ENCODE results near the gene TRIM24.
A peak's percentile ranks its signal among the peaks of the same experiment; 100 is the strongest.
"Not testable (repeated sequence)": the region's sequence is repeated elsewhere in the genome, so short reads cannot be mapped to it uniquely, and the experiment has no call there.

TRIM24 gene

GRCh38 chr7:138435231-138435919 is 24.7 kb upstream of the TRIM24 start:
- Histone ChIP-seq H3K9me3 (replicated peaks; ENCODE audit: low read length) (no peaks in the 10 kb centered on the region), H3K4me3 (ENCODE audit: low read length) (no peak overlapping the region), H3K36me3 (ENCODE audit: insufficient read depth, low read length) (no peaks in the 10 kb centered on the region), H3K4me1 (ENCODE audit: control insufficient read depth, insufficient read depth, low read length) (no peaks in the 10 kb centered on the region), H3K9ac (ENCODE audit: low read depth, low read length) (no peak overlapping the region), H3K27me3 (ENCODE audit: control insufficient read depth, insufficient read depth, low read length) (no peaks in the 10 kb centered on the region), H3K4me2 (ENCODE audit: low read length) (no peak overlapping the region)

GRCh38 chr7:138436388-138436787 is 23.7 kb upstream of the TRIM24 start:
- no peaks in the 10 kb centered on the region for H3K27me3 ChIP-seq (ENCODE audit: control insufficient read depth, insufficient read depth, low read length)
- H3K4me1 ChIP-seq (ENCODE audit: control insufficient read depth, insufficient read depth, low read length) = no peaks in the 10 kb centered on the region
- no peak overlapping the region for H3K4me2 ChIP-seq (ENCODE audit: low read length)
- no peaks in the 10 kb centered on the region for H3K36me3 ChIP-seq (ENCODE audit: insufficient read depth, low read length)
- H3K9ac ChIP-seq (ENCODE audit: low read depth, low read length) = no peak overlapping the region
- H3K9me3 ChIP-seq (replicated peaks; ENCODE audit: low read length) = no peaks in the 10 kb centered on the region
- H3K4me3 ChIP-seq (ENCODE audit: low read length) = no peak overlapping the region

GRCh38 chr7:138440460-138440859 is 19.6 kb upstream of the TRIM24 start:
- no peaks in the 10 kb centered on the region for H3K9me3 ChIP-seq (replicated peaks; ENCODE audit: low read length)
- H3K4me2 ChIP-seq (ENCODE audit: low read length) = no peak overlapping the region
- no peak overlapping the region for H3K4me3 ChIP-seq (ENCODE audit: low read length)
- H3K4me1 ChIP-seq (ENCODE audit: control insufficient read depth, insufficient read depth, low read length) = no peaks in the 10 kb centered on the region
- no peaks in the 10 kb centered on the region for H3K27me3 ChIP-seq (ENCODE audit: control insufficient read depth, insufficient read depth, low read length)
- no peak overlapping the region for H3K9ac ChIP-seq (ENCODE audit: low read depth, low read length)
- H3K36me3 ChIP-seq (ENCODE audit: insufficient read depth, low read length) = no peaks in the 10 kb centered on the region

DNA sequence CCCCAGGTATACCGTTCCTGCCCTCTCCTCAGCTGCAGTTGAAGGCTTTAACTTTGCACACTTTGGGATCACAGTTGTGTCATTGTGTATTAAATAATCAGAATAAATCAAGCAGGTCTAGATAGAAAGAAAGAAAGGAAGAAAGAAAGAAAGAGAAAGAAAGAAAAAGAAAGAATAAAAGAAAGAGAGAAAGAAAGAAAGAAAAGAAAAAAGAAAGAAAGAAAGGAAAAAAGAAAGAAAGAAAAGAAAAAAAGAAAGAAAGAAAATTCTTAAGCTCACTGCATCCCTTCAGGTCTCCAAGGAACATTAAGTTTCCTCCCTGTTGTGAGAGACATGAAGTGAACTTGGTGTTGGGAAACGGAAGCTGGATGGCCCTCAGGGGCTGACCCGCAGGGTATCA is 17.2 kb upstream of the TRIM24 start:
- Histone ChIP-seq H3K4me2 (ENCODE audit: low read length) (no peak overlapping the region), H3K9ac (ENCODE audit: low read depth, low read length) (no peak overlapping the region), H3K9me3 (replicated peaks; ENCODE audit: low read length) (no peaks in the 10 kb centered on the region), H3K4me1 (ENCODE audit: control insufficient read depth, insufficient read depth, low read length) (no peaks in the 10 kb centered on the region), H3K36me3 (ENCODE audit: insufficient read depth, low read length) (no peaks in the 10 kb centered on the region), H3K4me3 (ENCODE audit: low read length) (no peak overlapping the region), H3K27me3 (ENCODE audit: control insufficient read depth, insufficient read depth, low read length) (no peaks in the 10 kb centered on the region)

GRCh38 chr7:138449580-138449979 is 10.5 kb upstream of the TRIM24 start:
- Histone ChIP-seq H3K9ac (ENCODE audit: low read depth, low read length) (no peak overlapping the region), H3K4me1 (ENCODE audit: control insufficient read depth, insufficient read depth, low read length) (no peaks in the 10 kb centered on the region), H3K27me3 (ENCODE audit: control insufficient read depth, insufficient read depth, low read length) (no peaks in the 10 kb centered on the region), H3K4me3 (ENCODE audit: low read length) (no peak overlapping the region), H3K4me2 (ENCODE audit: low read length) (no peak overlapping the region), H3K9me3 (replicated peaks; ENCODE audit: low read length) (no peaks in the 10 kb centered on the region), H3K36me3 (ENCODE audit: insufficient read depth, low read length) (no peaks in the 10 kb centered on the region)

GRCh38 chr7:138455609-138456008 is 4.5 kb upstream of the TRIM24 start:
- H3K4me2 ChIP-seq (ENCODE audit: low read length) = no peak overlapping the region
- H3K9me3 ChIP-seq (replicated peaks; ENCODE audit: low read length) = no peaks in the 10 kb centered on the region
- H3K9ac ChIP-seq (ENCODE audit: low read depth, low read length) = no peak overlapping the region
- no peaks in the 10 kb centered on the region for H3K36me3 ChIP-seq (ENCODE audit: insufficient read depth, low read length)
- H3K4me3 ChIP-seq (ENCODE audit: low read length) = no peak overlapping the region
- H3K27me3 ChIP-seq (ENCODE audit: control insufficient read depth, insufficient read depth, low read length) = no peaks in the 10 kb centered on the region
- H3K4me1 ChIP-seq (ENCODE audit: control insufficient read depth, insufficient read depth, low read length) = no peaks in the 10 kb centered on the region

GRCh38 chr7:138456220-138456619 is 3.8 kb upstream of the TRIM24 start:
- no peak overlapping the region for H3K4me2 ChIP-seq (ENCODE audit: low read length)
- H3K4me3 ChIP-seq (ENCODE audit: low read length) = no peak overlapping the region
- H3K4me1 ChIP-seq (ENCODE audit: control insufficient read depth, insufficient read depth, low read length) = no peaks in the 10 kb centered on the region
- H3K36me3 ChIP-seq (ENCODE audit: insufficient read depth, low read length) = no peaks in the 10 kb centered on the region
- H3K9ac ChIP-seq (ENCODE audit: low read depth, low read length) = no peak overlapping the region
- no peaks in the 10 kb centered on the region for H3K27me3 ChIP-seq (ENCODE audit: control insufficient read depth, insufficient read depth, low read length)
- H3K9me3 ChIP-seq (replicated peaks; ENCODE audit: low read length) = no peaks in the 10 kb centered on the region

DNA sequence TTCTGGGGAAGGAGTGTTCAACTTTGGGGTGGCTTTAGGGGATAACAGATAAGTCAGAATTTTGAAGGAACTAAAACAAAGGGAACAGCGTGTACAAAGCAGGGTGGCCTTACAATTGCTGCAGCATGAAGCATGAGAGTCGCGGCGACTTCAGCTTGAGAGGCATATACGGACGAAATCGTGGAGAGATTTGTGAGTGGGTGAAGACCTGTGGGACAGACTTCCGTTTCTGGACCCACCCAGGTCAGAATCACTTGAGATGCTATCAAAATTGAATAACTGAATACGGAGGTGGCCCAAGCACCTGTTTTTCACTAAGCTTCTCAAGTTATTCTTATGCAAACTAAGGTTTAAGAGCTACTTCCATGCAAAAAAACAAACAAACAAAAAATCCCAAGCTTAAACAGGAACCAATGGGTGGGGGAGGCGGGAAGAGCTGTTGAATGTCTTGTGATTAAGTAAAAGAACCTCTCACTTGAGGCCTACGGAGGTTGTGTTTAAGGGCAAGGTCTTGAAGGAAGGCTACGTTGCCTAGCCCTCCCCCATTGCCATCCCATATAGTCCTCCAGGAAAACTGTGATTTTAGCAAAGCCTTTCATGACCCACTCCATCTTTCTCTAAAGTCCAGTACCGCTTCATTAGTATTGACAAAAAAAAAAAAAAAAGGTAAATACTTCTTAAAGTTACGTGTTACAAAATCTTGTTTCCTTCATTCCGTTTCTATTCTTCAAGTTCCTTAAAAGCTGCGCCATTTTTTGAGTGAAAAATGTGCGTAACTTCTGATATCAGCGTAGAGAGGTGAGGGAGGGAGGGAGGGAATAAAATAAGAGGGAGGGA is 1.3 kb upstream of the TRIM24 start:
- Histone ChIP-seq H3K4me3 (ENCODE audit: low read length) (no peak overlapping the region), H3K9ac (ENCODE audit: low read depth, low read length) (no peak overlapping the region), H3K4me1 (ENCODE audit: control insufficient read depth, insufficient read depth, low read length) (peaks cover 4% of the 10 kb centered on the region), H3K4me2 (ENCODE audit: low read length) (no peak overlapping the region), H3K9me3 (replicated peaks; ENCODE audit: low read length) (no peaks in the 10 kb centered on the region), H3K27me3 (ENCODE audit: control insufficient read depth, insufficient read depth, low read length) (no peaks in the 10 kb centered on the region), H3K36me3 (ENCODE audit: insufficient read depth, low read length) (no peaks in the 10 kb centered on the region)

DNA sequence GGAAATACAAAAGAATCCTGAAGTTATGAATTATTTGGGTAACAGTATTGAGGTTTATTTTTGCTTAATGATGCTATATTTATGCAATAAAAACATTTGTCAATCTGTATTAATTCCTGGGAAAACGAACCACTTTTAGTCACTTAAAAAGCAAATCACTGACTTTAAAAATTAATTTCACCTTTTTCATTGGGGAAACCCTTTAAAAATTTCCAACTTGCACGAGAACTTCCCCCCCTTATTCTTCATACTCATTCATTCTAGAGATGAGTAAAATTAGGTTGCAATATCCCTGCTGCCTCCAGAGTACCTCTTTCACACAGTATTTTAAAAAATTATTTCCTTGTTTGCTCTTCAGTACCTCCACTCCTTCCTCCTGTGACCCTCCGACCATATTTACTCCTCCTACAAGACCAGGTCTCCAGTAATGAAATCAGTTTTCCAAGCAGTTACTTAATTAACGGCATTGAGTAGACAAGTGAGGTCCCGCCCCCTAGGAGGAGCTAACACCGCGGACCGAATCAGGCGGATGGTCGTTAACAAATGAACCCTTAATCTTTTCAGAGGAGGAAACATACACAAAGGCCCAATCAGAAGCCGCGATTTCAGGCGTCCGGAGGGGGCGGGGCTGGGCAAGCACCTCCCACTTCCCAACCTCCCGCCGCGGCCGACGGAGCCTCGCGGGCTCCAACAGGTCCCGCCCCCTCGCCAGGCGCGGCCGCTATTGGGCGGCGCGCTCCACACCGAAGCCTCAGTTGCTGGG is 465 bp upstream of the TRIM24 start:
- Histone ChIP-seq H3K9me3 (replicated peaks; ENCODE audit: low read length) (no peaks in the 10 kb centered on the region), H3K9ac (ENCODE audit: low read depth, low read length) (peak overlapping the region; percentile 46), H3K36me3 (ENCODE audit: insufficient read depth, low read length) (no peaks in the 10 kb centered on the region), H3K4me1 (ENCODE audit: control insufficient read depth, insufficient read depth, low read length) (peaks cover 4% of the 10 kb centered on the region), H3K4me3 (ENCODE audit: low read length) (peak overlapping the region; percentile 75), H3K27me3 (ENCODE audit: control insufficient read depth, insufficient read depth, low read length) (no peaks in the 10 kb centered on the region), H3K4me2 (ENCODE audit: low read length) (peak overlapping the region; percentile 92)

DNA sequence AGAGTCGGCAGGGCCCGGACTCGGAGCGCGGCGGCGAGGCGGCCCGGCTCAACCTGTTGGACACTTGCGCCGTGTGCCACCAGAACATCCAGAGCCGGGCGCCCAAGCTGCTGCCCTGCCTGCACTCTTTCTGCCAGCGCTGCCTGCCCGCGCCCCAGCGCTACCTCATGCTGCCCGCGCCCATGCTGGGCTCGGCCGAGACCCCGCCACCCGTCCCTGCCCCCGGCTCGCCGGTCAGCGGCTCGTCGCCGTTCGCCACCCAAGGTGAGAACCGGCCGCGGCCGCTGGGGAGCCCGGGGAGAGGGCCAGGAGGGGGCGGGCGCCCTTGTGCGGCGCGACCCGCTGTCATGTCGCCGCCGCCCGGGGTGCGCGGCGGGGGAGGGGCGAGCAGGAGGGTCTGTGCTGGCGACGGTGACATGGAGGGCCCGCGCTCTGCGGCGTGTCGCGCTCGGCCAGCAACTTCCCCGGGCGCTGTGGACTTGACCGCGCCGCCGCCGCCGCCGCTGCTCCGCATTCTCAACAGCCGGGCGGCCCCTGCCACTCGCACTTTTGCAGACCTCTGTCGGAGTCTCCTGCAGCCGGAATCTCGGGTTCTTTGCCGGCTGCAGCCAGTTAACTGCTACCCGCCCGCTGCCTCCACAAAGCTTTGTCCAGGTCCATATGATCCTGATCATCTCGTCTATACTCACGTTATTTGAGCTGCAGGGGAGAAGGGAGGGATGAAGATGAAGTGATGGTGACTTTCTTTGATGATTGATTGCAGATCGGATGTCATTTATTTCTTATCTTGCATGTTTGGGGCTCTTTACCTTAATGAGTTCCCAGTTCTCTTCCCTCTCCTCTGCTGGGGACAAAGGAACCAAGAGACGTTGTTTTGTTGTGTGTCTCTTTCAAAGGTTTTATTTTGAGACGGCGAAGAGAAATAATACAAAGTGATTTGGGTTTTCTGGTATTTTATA is 869 bp downstream of the TRIM24 start:
- Histone ChIP-seq H3K9me3 (replicated peaks; ENCODE audit: low read length) (no peaks in the 10 kb centered on the region), H3K4me3 (ENCODE audit: low read length) (peak overlapping the region; percentile 82)

GRCh38 chr7:138463291-138463618 is 3.2 kb downstream of the TRIM24 start:
- H3K4me3 ChIP-seq (ENCODE audit: low read length); H3K9me3 ChIP-seq (replicated peaks; ENCODE audit: low read length); H3K4me2 ChIP-seq (ENCODE audit: low read length); H3K36me3 ChIP-seq (ENCODE audit: insufficient read depth, low read length); H3K27me3 ChIP-seq (ENCODE audit: control insufficient read depth, insufficient read depth, low read length); H3K4me1 ChIP-seq (ENCODE audit: control insufficient read depth, insufficient read depth, low read length); H3K9ac ChIP-seq (ENCODE audit: low read depth, low read length): not testable (repeated sequence)

More for the DNA sequence above, 869 bp downstream of the TRIM24 start:
- no peaks in the 10 kb centered on the region for H3K36me3 ChIP-seq (ENCODE audit: insufficient read depth, low read length)
- peaks cover 4% of the 10 kb centered on the region for H3K4me1 ChIP-seq (ENCODE audit: control insufficient read depth, insufficient read depth, low read length)
- peak overlapping the region; percentile 89 for H3K9ac ChIP-seq (ENCODE audit: low read depth, low read length)
- no peaks in the 10 kb centered on the region for H3K27me3 ChIP-seq (ENCODE audit: control insufficient read depth, insufficient read depth, low read length)
- peak overlapping the region; percentile 78 for H3K4me2 ChIP-seq (ENCODE audit: low read length)
